Activated T-helper 1 cell treated with anti-CD3 and anti-CD28 coated beads, Interleukin-2, amount 50 U/mL, for 16 hours (primary cell): Measurements from ENCODE around the gene OR2A14.
"Not testable (repeated sequence)": the region's sequence is repeated elsewhere in the genome, so short reads cannot be mapped to it uniquely, and the experiment has no call there.

Experiments
- DNase-seq, 2 donors: peaks; one replicate each; pipeline ENCODE4 v3.0.0-alpha.2; 2020; ENCODE audit warnings: low read depth in 1 of 2, low spot score in 1 of 2

The OR2A14 gene

GRCh38 chr7:144148224-144148827 is 25.4 kb downstream of the OR2A14 start:
- no peak for DNase-seq

- DNase-seq = no peak
Measured at GRCh38 chr7:144158861-144159260, 35.9 kb downstream of the OR2A14 start.

- DNase-seq = no peak
Measured at GRCh38 chr7:144164784-144165183, 41.8 kb downstream of the OR2A14 start.

GRCh38 chr7:144171594-144172350 is 48.8 kb downstream of the OR2A14 start:
- DNase-seq = not testable (repeated sequence)

GRCh38 chr7:144174613-144175012 is 51.6 kb downstream of the OR2A14 start:
- no peak for DNase-seq

GRCh38 chr7:144178380-144179164 is 55.6 kb downstream of the OR2A14 start:
- not testable (repeated sequence) for DNase-seq

- not testable (repeated sequence) for DNase-seq
Measured at GRCh38 chr7:144179165-144179479, 56.1 kb downstream of the OR2A14 start.
